Measurements from ENCODE around the gene NCAM2.

DNA sequence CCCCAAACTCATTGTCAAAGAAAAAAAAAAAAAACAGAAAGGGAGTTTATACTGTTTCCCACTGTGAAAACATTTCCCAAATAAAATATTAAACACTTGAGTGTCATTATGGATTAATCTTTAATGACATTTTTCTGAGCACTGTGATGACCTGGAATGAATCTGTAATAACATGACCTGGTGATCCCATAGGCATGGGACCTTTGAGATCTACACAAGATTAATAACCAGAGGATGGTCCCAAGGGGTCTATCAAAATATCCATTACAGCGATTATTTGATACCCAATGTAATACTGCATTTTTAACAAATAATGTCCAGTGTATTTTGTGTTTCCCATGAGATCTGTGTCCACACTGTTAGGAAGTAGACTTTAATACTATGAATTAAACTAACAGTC is 32.4 kb upstream of the NCAM2 start:
- no peak for TF ChIP-seq FOXM1 (IDR thresholded peaks at IDR 0.05; ENCODE audit: borderline replicate concordance, low read depth)
- TF ChIP-seq TAF1 (IDR thresholded peaks at IDR 0.05; ENCODE audit: low read depth) = no peak
- TF ChIP-seq YY1 (IDR thresholded peaks at IDR 0.05; ENCODE audit: low read depth) = no peak
- TF ChIP-seq TCF12 (IDR thresholded peaks at IDR 0.05; ENCODE audit: low read depth) = no peak
- TF ChIP-seq EP300 (IDR thresholded peaks at IDR 0.05; ENCODE audit: borderline replicate concordance) = no peak
- TF ChIP-seq, protein P1, sequence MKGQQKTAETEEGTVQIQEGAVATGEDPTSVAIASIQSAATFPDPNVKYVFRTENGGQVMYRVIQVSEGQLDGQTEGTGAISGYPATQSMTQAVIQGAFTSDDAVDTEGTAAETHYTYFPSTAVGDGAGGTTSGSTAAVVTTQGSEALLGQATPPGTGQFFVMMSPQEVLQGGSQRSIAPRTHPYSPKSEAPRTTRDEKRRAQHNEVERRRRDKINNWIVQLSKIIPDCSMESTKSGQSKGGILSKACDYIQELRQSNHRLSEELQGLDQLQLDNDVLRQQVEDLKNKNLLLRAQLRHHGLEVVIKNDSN (IDR thresholded peaks at IDR 0.05) = no peak
- TF ChIP-seq, protein P2, sequence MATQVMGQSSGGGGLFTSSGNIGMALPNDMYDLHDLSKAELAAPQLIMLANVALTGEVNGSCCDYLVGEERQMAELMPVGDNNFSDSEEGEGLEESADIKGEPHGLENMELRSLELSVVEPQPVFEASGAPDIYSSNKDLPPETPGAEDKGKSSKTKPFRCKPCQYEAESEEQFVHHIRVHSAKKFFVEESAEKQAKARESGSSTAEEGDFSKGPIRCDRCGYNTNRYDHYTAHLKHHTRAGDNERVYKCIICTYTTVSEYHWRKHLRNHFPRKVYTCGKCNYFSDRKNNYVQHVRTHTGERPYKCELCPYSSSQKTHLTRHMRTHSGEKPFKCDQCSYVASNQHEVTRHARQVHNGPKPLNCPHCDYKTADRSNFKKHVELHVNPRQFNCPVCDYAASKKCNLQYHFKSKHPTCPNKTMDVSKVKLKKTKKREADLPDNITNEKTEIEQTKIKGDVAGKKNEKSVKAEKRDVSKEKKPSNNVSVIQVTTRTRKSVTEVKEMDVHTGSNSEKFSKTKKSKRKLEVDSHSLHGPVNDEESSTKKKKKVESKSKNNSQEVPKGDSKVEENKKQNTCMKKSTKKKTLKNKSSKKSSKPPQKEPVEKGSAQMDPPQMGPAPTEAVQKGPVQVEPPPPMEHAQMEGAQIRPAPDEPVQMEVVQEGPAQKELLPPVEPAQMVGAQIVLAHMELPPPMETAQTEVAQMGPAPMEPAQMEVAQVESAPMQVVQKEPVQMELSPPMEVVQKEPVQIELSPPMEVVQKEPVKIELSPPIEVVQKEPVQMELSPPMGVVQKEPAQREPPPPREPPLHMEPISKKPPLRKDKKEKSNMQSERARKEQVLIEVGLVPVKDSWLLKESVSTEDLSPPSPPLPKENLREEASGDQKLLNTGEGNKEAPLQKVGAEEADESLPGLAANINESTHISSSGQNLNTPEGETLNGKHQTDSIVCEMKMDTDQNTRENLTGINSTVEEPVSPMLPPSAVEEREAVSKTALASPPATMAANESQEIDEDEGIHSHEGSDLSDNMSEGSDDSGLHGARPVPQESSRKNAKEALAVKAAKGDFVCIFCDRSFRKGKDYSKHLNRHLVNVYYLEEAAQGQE (IDR thresholded peaks at IDR 0.05; ENCODE audit: low read depth) = no peak
- TF ChIP-seq NFIC (IDR thresholded peaks at IDR 0.05) = no peak
- TF ChIP-seq EGR1 (IDR thresholded peaks at IDR 0.05) = no peak
- no peak for TF ChIP-seq MAX (IDR thresholded peaks at IDR 0.05)
- no peak for TF ChIP-seq ZBTB7A (IDR thresholded peaks at IDR 0.05; ENCODE audit: low read depth)
- no peak for TF ChIP-seq RAD21 (IDR thresholded peaks at IDR 0.05; ENCODE audit: low read depth)
- no peak for TF ChIP-seq CEBPB (IDR thresholded peaks at IDR 0.05)
